Epidermal melanocyte (primary cell): ENCODE data around the gene SLC1A4.
"Not testable (repeated sequence)": the region's sequence is repeated elsewhere in the genome, so short reads cannot be mapped to it uniquely, and the experiment has no call there.

ENCODE experiments used
- DNase-seq: peaks from one replicate; pipeline ENCODE4 v3.0.0; 2011; ENCODE audit warnings: low spot score; ENCODE audit not compliant: insufficient read length

SLC1A4 gene

DNA sequence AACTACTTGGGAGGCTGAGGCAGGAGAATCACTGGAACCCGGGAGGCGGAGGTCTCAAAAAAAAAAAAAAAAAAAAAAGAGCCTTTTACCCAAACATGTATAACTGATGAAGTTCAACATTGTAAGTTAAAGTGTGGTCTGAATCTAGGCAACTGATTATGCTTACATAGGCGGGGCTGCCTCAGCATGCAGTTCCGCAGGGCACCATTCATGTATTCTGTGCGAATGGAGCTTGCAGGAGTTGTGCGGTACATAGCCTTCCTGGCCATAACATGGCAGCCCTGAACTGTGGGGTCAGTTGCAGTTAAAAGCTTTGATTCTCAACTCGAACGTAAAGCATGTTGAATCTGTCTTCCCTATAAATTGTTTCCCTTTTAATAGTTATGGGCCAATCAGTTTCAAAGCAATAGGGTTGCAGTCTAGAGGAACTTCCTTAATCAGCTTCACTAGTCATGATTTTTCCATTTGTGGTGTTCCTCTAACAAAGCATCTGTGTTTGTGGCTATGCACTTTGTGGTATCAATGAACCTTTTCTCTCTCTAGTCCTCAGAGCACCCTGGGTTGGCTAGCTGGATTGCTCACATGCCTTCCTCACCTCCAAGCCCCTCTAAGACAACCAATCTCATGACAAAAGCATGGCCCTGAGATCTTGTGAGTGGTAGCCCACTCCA is 36.4 kb downstream of the SLC1A4 start:
- DNase-seq: no peak

DNA sequence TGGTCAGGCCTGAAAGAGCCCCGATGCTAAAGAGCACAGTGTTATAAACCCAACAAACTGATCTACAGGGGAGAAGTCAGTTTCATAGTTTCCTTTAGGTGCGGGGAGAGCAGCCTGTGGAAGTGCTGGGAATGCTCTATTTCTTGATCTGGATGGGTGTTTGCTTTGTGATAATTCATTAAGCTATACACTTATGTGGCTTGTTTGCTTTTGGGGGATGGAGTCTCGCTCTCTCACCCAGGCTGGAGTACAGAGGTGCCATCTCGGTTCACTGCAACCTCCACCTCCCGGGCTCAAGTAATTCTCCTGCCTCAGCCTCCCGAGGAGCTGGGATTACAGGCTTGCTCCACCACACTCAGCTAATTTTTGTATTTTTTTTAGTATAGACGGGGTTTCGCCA is 37.0 kb downstream of the SLC1A4 start:
- no peak for DNase-seq

DNA sequence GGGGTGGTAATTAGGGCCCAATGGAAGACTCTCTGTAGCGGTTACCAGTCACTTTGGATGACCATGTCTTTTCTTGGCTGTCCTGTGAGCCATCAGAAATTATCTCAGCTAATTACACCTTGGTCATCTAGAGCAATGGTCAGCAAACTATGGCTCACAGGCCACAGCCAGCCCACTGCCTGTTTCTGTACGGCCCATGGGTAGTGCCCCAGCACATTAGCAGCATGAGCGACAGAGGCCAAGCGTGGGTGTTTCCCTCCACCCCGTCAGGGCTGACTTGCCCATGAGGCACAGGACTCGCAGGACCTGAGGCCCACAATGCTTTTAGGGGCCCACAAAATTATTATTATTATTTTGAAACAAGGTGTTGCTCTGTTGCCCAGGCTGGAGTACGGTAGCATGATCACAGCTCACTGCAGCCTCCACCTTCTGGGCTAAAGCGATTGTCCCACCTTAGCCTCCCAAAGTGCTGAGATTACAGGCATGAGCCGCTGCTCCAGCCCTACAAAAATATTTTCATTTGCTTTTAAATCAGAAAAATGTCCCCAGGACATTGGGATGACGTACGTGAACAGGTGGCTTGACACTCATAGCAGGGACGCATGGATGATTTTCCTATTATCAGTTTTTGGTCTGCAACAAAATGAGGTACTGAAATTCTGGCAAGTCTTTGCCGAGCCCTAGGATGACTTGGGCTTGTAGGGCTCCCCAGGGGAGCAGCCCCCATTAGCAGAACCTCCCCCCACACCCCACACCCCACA is 37.7 kb downstream of the SLC1A4 start:
- DNase-seq: no peak

DNA sequence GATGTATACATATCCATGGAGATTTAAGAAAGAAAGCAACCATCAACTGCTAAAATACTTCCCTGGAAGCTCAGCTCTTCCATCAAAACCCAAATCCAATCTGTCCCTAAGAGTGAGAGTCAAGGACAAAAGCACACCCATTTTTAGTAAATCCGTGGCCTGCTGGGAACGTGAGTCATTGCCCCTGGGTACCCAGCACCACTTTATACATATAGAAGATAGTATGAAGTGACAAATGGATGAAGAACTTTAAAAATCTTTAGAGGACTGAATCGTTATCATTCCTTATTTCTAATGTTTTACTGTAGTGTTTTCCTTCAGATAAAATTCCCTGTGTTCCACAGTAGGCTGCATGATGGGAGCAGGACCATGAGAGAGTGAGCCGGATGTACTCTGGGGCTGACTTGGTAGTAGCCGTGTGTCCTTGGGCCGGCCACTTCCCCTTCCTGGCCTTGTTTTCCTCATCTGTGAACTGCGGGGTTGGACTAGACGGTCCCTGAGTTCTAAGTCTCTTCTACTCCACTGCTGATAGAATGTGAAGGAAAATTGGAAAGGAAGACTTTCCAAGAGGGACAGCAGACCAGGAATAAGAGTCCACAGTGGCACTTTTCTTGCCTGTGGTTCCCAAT is 38.5 kb downstream of the SLC1A4 start:
- DNase-seq: no peak

DNA sequence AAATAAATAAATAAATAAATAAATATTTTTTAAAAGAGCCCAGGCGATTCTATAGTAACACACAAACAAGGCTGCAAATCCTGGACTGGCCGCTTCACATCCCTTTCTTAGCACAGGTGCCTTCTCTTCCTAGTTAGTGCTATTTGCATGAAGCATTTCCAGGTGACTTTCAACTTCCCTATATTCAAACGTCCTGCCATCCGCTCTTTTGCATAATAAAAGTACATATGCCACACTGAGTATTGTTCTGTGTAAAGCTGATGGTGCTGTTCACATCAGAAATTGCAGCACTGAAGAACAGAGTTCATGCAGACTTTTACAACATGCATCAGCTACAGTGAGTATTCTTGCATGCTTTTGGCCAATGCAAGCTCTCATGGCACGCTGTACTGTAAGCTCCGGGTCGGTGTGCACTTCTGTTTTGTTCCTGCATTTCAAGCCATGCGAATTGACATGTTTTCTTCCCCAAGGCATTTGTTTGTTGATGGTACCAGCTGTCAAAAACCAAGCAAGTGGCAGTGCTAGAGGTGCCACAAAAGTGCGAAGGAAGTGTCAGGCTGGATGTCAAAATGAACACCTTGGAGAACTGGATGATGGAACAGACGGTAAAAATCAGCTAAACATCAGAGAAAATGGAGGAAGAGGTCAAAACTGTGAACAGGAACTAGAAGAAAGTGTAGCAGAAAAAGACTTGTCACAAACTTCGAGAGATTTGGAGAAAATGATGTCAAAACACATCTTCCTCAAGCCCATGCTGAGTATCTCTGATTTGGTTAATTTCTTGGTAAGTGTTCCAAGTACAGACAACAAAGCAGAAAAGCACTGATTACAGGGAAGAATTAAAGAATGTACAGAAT is 41.5 kb downstream of the SLC1A4 start:
- DNase-seq: no peak

DNA sequence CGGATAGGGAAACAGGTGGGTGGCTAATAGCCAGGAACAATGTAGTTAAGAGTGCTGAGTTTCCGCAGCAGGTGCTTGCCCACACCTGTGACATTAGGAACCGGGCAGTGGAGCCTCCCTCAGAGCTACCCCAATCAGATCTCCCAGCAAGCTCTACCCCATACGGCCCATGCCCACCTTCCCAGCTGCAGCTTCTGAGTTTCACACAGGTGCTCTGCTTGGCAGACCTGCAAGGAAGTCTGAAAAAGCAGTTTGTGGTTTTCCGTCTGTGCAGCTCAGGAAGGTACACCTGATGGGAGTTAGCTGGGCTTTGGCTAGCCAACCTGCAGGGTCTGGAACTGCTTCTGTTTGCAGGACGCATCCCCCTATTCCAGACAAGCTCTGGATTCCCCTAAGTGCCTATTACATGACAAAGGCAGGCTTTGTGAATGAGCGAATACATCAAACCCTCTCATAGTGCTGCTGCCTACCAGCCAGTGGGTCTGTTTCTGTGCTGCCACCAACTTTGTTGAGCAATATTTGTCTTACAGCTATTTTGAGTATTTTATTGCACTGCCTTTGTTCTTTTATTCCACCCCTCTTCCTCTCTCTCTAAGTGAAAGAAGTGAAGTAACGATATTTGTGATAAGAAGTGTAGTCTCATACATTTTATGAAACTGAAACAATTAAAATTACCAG is 42.3 kb downstream of the SLC1A4 start:
- DNase-seq: no peak

DNA sequence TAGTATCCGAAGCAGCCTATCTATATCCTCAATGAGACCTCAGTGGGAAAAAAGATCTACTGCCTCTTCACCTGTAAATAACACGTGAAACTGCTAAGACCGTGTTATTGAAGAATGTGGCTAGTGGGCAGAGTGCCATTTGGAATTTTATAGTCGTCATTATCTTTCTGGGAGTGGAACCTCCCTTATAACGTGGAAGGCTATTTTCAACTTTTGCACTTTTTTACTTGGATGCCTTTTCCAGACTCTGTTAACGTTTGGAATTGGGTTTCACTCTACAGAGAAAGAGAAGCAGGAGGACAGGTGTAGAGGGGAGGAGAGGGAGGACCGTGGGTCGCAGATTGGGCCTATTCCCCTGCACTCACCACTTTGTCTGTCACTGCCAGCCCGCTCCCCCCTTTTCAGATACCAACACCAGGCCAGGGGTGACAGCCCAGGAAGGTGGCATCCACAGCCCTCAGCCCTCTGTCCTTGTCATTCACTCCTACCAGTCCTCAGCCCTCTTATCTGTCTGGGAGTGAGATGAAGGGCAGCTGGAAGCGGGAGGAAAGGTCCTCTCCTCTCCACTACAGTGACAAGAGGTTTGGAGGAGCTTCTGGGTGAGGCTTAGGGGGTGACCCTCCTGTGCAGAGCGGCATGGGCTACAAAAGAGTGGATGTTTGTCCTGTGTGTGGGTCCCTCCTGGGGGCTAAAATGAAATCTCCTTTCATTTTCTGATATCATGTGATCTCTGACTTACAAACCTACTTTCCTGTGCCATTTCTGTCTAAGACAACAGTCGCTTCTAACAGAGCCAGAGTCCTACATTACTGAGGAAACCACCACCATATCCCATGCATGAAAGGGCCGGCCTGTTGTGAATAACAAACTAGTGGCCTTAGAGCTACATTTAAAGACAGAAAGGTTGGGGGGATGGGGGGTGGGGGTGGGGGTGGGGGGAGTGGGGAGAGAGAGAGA is 43.1 kb downstream of the SLC1A4 start:
- DNase-seq: no peak

DNA sequence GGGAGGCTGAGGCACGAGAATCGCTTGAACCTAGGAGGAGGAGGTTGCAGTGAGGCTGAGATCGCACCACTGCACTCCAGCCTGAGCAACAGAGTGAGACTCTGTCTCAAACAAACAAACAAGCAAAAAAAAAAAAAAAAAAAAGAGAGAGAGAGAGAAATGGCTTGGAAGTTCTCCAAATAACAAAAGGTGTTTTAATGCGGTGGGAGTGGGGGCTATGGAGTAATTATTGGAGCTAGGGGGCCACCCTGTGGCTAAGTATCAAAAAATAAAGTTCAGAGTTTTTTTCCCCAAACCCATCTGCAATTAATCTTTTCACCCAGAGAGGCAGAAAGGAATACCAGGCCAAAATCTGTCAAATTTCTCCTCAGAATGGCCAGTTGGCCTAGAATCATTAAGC is 44.0 kb downstream of the SLC1A4 start:
- DNase-seq: no peak

DNA sequence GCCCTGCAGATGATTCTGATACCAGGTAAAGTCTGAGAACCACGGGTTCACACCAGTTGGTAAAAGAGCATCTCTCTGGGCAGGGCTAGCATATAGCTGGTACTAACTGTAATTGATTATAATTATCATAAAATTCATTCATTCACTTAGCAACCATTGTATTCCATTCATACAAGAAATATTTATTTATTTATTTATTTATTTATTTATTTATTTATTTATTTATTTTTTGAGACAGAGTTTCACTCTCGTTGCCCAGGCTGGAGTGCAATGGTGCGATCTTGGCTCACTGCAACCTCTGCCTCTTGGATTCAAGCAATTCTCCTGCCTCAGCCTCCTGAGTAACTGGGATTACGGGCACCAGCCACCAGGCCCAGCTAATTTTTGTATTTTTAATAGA is 44.5 kb downstream of the SLC1A4 start:
- not testable (repeated sequence) for DNase-seq

DNA sequence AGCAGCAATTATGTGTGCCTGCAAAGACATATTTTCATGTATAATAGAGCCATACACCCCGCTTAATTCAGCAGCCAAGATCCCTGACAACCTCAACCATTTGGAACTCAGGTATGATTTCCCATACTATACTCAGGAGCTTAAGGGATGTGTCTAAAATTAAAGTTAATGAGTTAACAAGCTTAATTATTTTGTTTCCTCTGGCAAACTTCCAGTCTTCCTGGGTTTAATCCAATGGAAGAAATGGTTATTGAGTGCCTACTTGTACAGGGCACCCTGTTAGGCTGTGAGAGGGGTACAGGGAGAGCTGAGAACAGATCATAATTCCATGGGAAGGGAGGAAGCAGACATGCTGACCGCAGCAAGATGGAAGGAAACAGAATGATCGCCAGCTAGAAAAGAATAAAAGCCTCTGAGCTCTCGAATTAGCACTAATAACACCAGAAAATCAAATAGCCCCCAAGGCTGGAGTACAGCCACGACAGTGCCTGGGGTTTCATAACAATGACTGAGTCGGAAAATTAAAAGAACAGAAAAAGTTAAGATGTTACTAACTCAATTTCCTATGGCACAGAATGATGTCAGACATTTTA is 46.2 kb downstream of the SLC1A4 start:
- DNase-seq: no peak

DNA sequence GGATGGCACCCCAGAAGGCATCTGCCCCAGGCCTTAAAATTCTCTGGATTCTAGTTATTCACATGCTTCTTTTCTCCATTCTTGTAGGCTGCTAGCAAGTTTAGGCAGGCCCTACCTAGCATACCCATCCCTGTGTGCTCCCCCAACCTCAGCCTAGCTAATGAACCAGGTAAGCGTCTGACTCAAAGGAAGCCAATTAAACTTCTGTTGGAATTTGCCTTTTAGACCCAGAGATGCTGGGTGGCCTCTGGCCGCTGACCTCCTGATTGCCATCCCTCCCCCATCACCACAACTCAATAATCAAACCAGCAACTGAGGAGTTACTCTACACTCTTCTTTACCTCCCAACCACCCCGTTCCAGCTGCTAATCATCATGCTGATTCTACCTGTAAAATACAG is 48.0 kb downstream of the SLC1A4 start:
- DNase-seq: no peak

DNA sequence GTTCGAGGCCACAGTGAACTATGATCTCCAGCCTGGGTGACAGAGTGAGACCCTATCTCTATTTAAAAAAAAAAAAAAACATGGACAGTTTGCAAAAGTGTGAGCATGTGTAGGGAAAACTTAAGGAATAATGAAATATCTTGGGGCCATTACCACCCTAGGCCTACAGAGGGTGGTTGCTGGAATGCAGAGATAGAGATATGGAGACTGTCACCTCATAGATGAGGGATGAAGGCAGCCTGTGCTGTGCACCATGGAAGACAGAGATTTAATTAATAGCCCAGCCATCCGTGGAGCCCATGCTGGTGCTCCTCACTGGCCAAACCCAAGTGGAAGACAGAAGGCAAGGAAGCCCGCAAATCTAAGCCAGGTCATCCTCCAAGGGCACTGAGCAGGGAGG is 50.4 kb downstream of the SLC1A4 start:
- no peak for DNase-seq

DNA sequence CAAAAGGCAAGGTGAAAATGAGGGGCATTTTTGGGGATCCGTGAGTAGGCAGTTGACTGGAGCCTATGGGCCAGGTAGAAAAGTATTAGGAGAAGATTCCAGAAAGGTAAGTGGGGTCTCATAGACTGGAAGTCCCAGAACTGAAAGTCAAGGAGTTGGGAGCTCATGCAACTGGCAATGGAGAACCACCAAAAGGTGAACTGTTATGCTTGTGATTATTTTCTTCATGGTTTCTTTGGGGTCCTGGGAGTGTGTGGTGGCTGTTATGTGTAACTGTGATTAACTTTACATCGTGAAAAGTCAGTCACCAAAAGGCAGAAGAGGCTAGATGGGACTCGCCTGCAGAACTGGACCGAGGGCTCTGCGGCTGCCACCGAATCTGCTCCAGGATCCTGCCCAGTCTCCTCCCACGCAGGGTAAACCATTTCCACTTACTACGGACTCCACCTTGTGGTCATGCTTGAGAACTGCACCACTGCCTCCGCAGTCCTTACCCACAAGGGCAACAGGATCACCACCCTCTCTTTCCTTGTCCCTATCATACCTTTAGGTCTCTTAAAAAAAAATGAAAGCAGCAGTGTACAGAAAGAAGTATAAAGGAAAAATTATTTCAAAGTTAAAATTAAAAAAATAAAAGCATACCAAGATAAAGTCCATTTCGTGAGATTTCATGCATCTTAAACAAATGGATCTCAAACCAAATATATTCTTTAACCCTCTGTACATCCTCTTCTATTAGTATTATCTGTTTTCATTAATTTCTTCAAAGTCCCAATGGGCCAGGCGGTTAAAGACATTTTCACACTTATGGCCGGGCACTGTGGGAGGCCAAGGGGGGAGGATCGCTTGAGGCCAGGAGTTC is 51.4 kb downstream of the SLC1A4 start:
- peak; percentile 78 for DNase-seq

DNA sequence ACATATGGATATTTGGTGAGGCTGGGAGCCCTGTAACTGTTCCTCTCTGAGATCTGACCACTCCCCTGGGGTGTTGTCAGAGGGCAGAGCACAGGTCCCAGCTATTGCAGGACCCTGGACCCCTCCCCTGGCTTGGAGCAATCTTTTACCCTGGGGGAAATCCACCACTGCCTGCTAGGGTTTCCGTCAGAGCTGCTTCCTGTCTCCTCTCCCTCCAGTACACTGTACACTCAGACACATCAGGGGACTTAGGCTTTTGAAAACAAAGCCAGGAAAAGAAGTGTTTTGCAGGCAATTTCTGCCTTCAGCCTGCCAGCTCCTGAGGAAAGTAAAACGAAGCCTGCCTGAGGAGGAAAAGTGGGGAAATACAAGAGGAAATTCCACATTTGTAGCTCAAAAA is 53.8 kb downstream of the SLC1A4 start:
- DNase-seq: no peak

DNA sequence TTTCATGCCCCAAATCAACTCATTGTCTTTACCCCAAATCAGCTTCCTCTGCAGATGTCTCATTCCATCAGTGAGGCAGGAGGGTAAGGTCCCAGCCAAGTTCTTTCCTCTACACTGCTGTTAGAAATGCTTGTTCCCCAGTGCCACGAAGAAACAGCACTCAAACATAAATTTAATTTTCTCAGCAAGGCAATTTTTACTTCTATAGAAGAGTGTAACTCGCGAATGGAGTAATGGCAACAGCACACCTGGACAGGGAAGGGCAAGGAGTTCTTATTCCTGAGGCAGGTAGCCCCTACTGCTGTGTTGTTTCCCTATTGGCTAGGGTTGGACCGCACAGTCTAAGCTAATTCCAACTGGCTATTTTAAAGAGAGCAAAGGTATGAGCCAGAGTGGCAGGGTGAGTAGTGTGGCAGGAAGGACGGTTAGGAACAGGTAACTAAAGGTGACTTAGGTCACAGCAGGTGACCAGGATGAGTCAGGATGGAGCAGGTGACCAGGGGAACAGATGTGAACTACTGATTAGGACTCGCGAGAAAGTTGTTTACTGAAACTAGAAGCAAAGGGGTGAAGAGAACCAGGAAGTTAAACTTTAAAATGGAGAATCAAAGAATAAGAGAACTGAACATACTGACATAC is 55.0 kb downstream of the SLC1A4 start:
- DNase-seq: no peak

DNA sequence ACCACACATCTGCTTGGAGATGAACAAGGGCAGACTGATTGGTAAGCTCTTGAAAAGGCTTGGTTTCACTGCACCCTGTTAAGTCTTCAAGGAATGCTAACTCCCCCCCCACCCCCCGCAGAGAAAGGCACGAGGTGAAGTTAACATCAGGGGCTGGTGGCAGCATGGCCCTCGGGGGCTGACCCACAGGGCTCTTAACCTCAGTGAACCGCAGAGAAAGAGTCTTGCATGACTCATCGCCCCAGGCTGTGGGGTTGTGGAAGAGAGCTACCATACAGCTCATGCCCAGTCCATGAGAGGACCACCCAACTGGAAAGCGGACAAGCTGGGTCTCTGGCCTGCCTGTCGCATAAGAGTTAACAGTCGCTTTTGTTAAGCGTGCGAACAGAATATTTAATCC is 56.5 kb downstream of the SLC1A4 start:
- DNase-seq: no peak

DNA sequence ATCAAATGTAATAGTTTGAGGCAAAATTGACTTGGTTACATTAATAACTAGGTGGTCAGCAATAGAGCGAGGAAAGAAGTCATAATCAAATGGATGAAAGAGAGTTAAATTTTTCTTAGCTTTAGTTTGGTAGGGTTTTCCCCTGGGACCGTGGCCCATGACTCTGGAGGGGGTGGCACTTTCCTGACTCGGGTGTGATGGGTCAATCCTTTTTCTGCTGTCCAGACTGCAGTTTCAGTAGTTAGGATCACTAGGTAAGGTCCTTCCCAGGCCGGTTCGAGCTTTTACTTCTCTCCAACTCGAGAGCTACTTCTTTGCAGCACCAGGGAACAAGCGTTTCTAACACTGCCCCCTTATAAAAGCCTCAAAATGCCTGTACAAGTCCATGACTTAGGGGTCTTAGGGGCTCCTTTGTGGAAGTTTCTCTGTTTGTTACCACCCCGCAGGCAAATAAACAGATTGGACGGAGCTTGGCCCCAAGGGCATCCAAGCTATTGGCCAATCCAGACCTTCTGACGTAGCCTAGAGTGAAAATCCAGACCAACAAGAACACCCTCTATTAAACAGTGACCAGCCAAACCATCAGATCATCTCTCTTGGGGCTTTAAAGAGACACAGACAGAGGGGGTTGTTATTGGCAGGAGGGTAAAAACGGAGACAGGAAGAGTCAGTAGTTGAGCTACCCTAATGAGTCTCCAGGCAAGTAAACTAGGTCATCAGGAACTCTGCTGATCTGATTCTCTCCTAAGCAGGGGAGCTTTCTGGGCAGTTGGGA is 57.6 kb downstream of the SLC1A4 start:
- DNase-seq: no peak
